OCI-M2 (cell line): ENCODE results near the gene SNX9.

Experiments
- DNase-seq: peaks from one replicate; lab custom pipeline; 2025; ENCODE audit not compliant: unreplicated experiment; lab: John Stamatoyannopoulos, UW

The SNX9 gene

GRCh38 chr6:157800420-157801237, 22.4 kb upstream of the SNX9 start:
- no peak for DNase-seq

GRCh38 chr6:157804448-157805327, 18.4 kb upstream of the SNX9 start:
- no peak for DNase-seq

GRCh38 chr6:157806131-157806855, 16.8 kb upstream of the SNX9 start:
- DNase-seq = no peak

- no peak for DNase-seq
Measured at GRCh38 chr6:157806856-157807215, 16.2 kb upstream of the SNX9 start.

- no peak for DNase-seq
Measured at GRCh38 chr6:157808405-157808950, 14.6 kb upstream of the SNX9 start.

GRCh38 chr6:157809613-157810012, 13.4 kb upstream of the SNX9 start:
- no peak for DNase-seq

GRCh38 chr6:157811137-157811475, 11.9 kb upstream of the SNX9 start:
- no peak for DNase-seq

GRCh38 chr6:157811476-157812173, 11.4 kb upstream of the SNX9 start:
- DNase-seq = no peak

GRCh38 chr6:157812425-157813171, 10.4 kb upstream of the SNX9 start:
- DNase-seq = no peak

- no peak for DNase-seq
Measured at GRCh38 chr6:157813191-157813590, 9.9 kb upstream of the SNX9 start.

GRCh38 chr6:157813750-157814455, 9.1 kb upstream of the SNX9 start:
- DNase-seq = no peak

GRCh38 chr6:157814883-157815282, 8.2 kb upstream of the SNX9 start:
- no peak for DNase-seq

- no peak for DNase-seq
Measured at GRCh38 chr6:157821342-157822033, 1.6 kb upstream of the SNX9 start.

GRCh38 chr6:157822245-157823000, 623 bp upstream of the SNX9 start:
- no peak for DNase-seq

GRCh38 chr6:157823528-157824370, 703 bp downstream of the SNX9 start:
- DNase-seq = no peak

GRCh38 chr6:157825243-157825904, 2.3 kb downstream of the SNX9 start:
- peak; percentile 82 for DNase-seq
